Activated naive CD4-positive, alpha-beta T cell treated with anti-CD3 and anti-CD28 coated beads for 36 hours (primary cell): Measurements from ENCODE around the gene KCTD5. TPM values are rescaled to one million over a fixed set of nuclear protein-coding genes. Genes with fewer than 3 reads are reported as not detected.
A peak's percentile ranks its signal among the peaks of the same experiment; 100 is the strongest.

Source experiments
- CTCF ChIA-PET: fragments of 350-600 bp; sonication (Branson Sonifier 250); formaldehyde crosslinking; loops from one replicate; lab custom pipeline; 2021; ENCODE audit warnings: antibody characterized with exemption; lab: Charles Lee
- DNase-seq: peaks from one replicate; pipeline ENCODE4 v3.0.0-alpha.2; 2020
- H3K27ac Mint-ChIP-seq: one replicate; pipeline ENCODE4 v1.8.0; 2021; ENCODE audit warnings: mild to moderate bottlenecking, mixed read lengths
- H3K27me3 Mint-ChIP-seq: one replicate; pipeline ENCODE4 v1.8.0; 2021; ENCODE audit warnings: low read depth, mixed read lengths
- H3K36me3 Mint-ChIP-seq: one replicate; pipeline ENCODE4 v1.8.0; 2021; ENCODE audit warnings: low read depth, mixed read lengths
- H3K4me1 Mint-ChIP-seq: one replicate; pipeline ENCODE4 v1.8.0; 2021; ENCODE audit warnings: low read depth, mixed read lengths
- H3K4me3 Mint-ChIP-seq: one replicate; pipeline ENCODE4 v1.8.0; 2021; ENCODE audit warnings: mild to moderate bottlenecking, moderate library complexity, mixed read lengths
- H3K9me3 Mint-ChIP-seq: one replicate; pipeline ENCODE4 v1.8.0; 2021; ENCODE audit warnings: mixed read lengths
- intact Hi-C: fragments of 100-400 bp; cut with micrococcal nuclease; formaldehyde crosslinking; loops from one replicate; pipeline ENCODE4 v1.15.1; 2023
- total RNA-seq, 2 experiments: library from RNA; stranded (reverse); gene quantifications; one replicate each; pipeline ENCODE4 v1.2.3, GENCODE V29; 2021

Gene KCTD5
- total RNA-seq, 2 experiments from 2014 or later: 21.8 to 24.1 TPM

GRCh38 chr16:2728034-2728433, 45.7 kb downstream of the KCTD5 start:
- H3K36me3 Mint-ChIP-seq: no peaks in the 10 kb centered on the region
- no peak overlapping the region for H3K4me3 Mint-ChIP-seq
- H3K9me3 Mint-ChIP-seq: no peaks in the 10 kb centered on the region
- CTCF ChIA-PET: interaction anchor here (0.8 kb wide), 1 partner anchor 18 kb away, joined by 3 read pairs; no protein-coding TSS in a partner anchor
- DNase-seq: no peak
- H3K4me1 Mint-ChIP-seq: peaks cover 6% of the 10 kb centered on the region
- intact Hi-C loops: no loop called here
- peaks cover 2% of the 10 kb centered on the region for H3K27me3 Mint-ChIP-seq
- H3K27ac Mint-ChIP-seq: no peak overlapping the region

- intact Hi-C loops: no loop called here
- DNase-seq: no peak
- Mint-ChIP-seq H3K4me1 (no peaks in the 10 kb centered on the region), H3K27ac (no peak overlapping the region), H3K9me3 (no peaks in the 10 kb centered on the region), H3K36me3 (no peaks in the 10 kb centered on the region), H3K27me3 (no peaks in the 10 kb centered on the region), H3K4me3 (no peak overlapping the region)
- CTCF ChIA-PET: no interaction called here
These were observed 52.7 kb downstream of the KCTD5 start for GRCh38 chr16:2734844-2735515.

GRCh38 chr16:2736476-2737237, 54.3 kb downstream of the KCTD5 start:
- intact Hi-C loops: no loop called here
- Mint-ChIP-seq H3K4me3 (no peak overlapping the region), H3K4me1 (no peaks in the 10 kb centered on the region), H3K9me3 (no peaks in the 10 kb centered on the region), H3K27me3 (no peaks in the 10 kb centered on the region), H3K27ac (no peak overlapping the region), H3K36me3 (no peaks in the 10 kb centered on the region)
- no peak for DNase-seq
- CTCF ChIA-PET: no interaction called here

- DNase-seq: no peak
- CTCF ChIA-PET: no interaction called here
- H3K27me3 Mint-ChIP-seq: no peaks in the 10 kb centered on the region
- intact Hi-C loops: no loop called here
- no peak overlapping the region for H3K27ac Mint-ChIP-seq
- H3K4me1 Mint-ChIP-seq: no peaks in the 10 kb centered on the region
- no peak overlapping the region for H3K4me3 Mint-ChIP-seq
- no peaks in the 10 kb centered on the region for H3K9me3 Mint-ChIP-seq
- no peaks in the 10 kb centered on the region for H3K36me3 Mint-ChIP-seq
These were observed 54.9 kb downstream of the KCTD5 start for GRCh38 chr16:2737238-2737605.

GRCh38 chr16:2737895-2738418, 55.6 kb downstream of the KCTD5 start:
- no peaks in the 10 kb centered on the region for H3K27me3 Mint-ChIP-seq
- H3K36me3 Mint-ChIP-seq: no peaks in the 10 kb centered on the region
- H3K27ac Mint-ChIP-seq: no peak overlapping the region
- no peaks in the 10 kb centered on the region for H3K9me3 Mint-ChIP-seq
- H3K4me3 Mint-ChIP-seq: no peak overlapping the region
- CTCF ChIA-PET: no interaction called here
- no peaks in the 10 kb centered on the region for H3K4me1 Mint-ChIP-seq
- DNase-seq: no peak
- intact Hi-C loops: no loop called here

- no peak overlapping the region for H3K4me3 Mint-ChIP-seq
- intact Hi-C loops: no loop called here
- H3K36me3 Mint-ChIP-seq: no peaks in the 10 kb centered on the region
- H3K27ac Mint-ChIP-seq: no peak overlapping the region
- H3K4me1 Mint-ChIP-seq: no peaks in the 10 kb centered on the region
- CTCF ChIA-PET: interaction anchor here (0.6 kb wide), 1 partner anchor 40 kb away, joined by 3 read pairs; no protein-coding TSS in a partner anchor
- no peaks in the 10 kb centered on the region for H3K9me3 Mint-ChIP-seq
- H3K27me3 Mint-ChIP-seq: no peaks in the 10 kb centered on the region
- no peak for DNase-seq
These were observed 56.3 kb downstream of the KCTD5 start for GRCh38 chr16:2738615-2739014.

GRCh38 chr16:2739625-2740430, 57.5 kb downstream of the KCTD5 start:
- H3K27ac Mint-ChIP-seq: no peak overlapping the region
- no peak for DNase-seq
- no peaks in the 10 kb centered on the region for H3K4me1 Mint-ChIP-seq
- intact Hi-C loops: no loop called here
- H3K27me3 Mint-ChIP-seq: no peaks in the 10 kb centered on the region
- H3K36me3 Mint-ChIP-seq: no peaks in the 10 kb centered on the region
- H3K9me3 Mint-ChIP-seq: no peaks in the 10 kb centered on the region
- no peak overlapping the region for H3K4me3 Mint-ChIP-seq
- CTCF ChIA-PET: no interaction called here

GRCh38 chr16:2740476-2740875, 58.2 kb downstream of the KCTD5 start:
- intact Hi-C loops: no loop called here
- Mint-ChIP-seq H3K9me3 (no peaks in the 10 kb centered on the region), H3K4me3 (no peak overlapping the region), H3K27me3 (no peaks in the 10 kb centered on the region), H3K36me3 (no peaks in the 10 kb centered on the region), H3K27ac (peak overlapping the region; percentile 36), H3K4me1 (no peaks in the 10 kb centered on the region)
- no peak for DNase-seq
- CTCF ChIA-PET: no interaction called here

- intact Hi-C loops: no loop called here
- CTCF ChIA-PET: no interaction called here
- no peaks in the 10 kb centered on the region for H3K4me1 Mint-ChIP-seq
- no peak overlapping the region for H3K27ac Mint-ChIP-seq
- no peak for DNase-seq
- no peaks in the 10 kb centered on the region for H3K9me3 Mint-ChIP-seq
- no peaks in the 10 kb centered on the region for H3K27me3 Mint-ChIP-seq
- H3K36me3 Mint-ChIP-seq: no peaks in the 10 kb centered on the region
- H3K4me3 Mint-ChIP-seq: no peak overlapping the region
These were observed 58.8 kb downstream of the KCTD5 start for GRCh38 chr16:2741168-2741567.

GRCh38 chr16:2742323-2743006, 60.1 kb downstream of the KCTD5 start:
- Mint-ChIP-seq H3K27ac (no peak overlapping the region), H3K9me3 (no peaks in the 10 kb centered on the region), H3K27me3 (no peaks in the 10 kb centered on the region), H3K4me3 (no peak overlapping the region), H3K4me1 (no peaks in the 10 kb centered on the region), H3K36me3 (no peaks in the 10 kb centered on the region)
- no peak for DNase-seq
- intact Hi-C loops: no loop called here
- CTCF ChIA-PET: interaction anchor here (0.6 kb wide), 1 partner anchor 145 kb away, joined by 4 read pairs; no protein-coding TSS in a partner anchor

- no peaks in the 10 kb centered on the region for H3K27me3 Mint-ChIP-seq
- DNase-seq: no peak
- CTCF ChIA-PET: no interaction called here
- no peaks in the 10 kb centered on the region for H3K9me3 Mint-ChIP-seq
- intact Hi-C loops: no loop called here
- H3K4me3 Mint-ChIP-seq: no peak overlapping the region
- H3K4me1 Mint-ChIP-seq: no peaks in the 10 kb centered on the region
- H3K36me3 Mint-ChIP-seq: no peaks in the 10 kb centered on the region
- H3K27ac Mint-ChIP-seq: no peak overlapping the region
These were observed 60.9 kb downstream of the KCTD5 start for GRCh38 chr16:2743007-2743810.
